HG02610 (cell line): ENCODE measurements around the gene CTPS2.
"Not testable (repeated sequence)": the region's sequence is repeated elsewhere in the genome, so short reads cannot be mapped to it uniquely, and the experiment has no call there.

ENCODE experiments used
- ATAC-seq: cut with Tn5 transposase; IDR thresholded peaks from one replicate; pipeline ENCODE4 v1.9.1; 2021; ENCODE audit warnings: mild to moderate bottlenecking, moderate library complexity; ENCODE audit not compliant: unreplicated experiment

CTPS2 gene

DNA sequence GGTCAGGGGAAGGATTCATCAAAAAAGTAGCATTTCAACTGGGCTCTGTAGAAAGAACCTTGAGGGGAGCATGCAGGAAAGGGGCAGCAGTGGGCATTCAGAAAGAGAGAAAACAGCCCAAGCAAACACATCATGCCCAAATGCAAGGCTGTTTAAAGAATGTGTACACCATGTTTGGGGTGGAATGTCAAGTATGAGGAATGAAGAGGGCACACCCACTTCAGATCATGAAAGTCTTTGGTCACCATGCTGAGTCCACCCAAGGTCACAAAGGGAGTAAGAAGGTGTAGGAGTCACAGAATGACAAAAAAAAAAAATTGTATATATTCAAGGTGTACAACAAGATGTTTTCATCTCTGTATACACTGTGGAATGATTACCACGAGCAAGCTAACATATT lies 53.1 kb downstream of the CTPS2 start:
- ATAC-seq, result no peak

DNA sequence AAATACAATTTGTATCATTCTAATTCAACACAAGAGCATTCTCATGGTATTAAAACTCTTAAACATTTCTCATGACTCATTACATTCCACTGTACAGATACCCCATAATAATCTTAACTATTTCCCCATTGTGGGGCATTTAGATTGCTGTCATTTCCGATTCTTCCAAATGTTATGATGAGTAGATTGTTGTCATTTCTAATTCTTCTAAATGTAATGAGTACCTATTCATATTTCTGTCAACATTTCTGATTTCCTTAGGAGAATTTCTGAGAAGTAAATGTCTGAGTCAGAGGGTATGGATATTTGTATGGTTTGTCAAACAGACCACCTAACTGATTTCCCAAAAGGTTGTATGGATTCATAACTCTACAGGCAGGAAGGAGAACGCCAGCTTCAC lies 54.2 kb downstream of the CTPS2 start:
- ATAC-seq, result no peak

DNA sequence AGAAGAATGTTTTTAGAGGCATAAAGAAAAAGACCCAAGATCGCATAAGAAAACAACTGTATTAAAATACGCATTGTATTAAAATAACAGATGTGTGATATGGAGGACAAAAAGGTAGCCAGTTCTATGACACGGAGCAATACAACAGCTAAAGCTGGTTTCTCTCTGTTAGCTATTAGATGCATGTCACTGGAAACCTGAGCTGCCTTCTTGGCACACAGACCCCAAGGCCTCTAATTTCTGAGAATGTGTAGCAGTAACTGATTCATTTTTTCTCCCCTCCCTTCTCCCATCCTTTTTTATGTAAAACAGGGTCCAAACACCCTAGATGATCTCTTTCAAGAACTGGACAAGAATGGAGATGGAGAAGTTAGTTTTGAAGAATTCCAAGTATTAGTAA lies 58.4 kb downstream of the CTPS2 start:
- ATAC-seq, result no peak

DNA sequence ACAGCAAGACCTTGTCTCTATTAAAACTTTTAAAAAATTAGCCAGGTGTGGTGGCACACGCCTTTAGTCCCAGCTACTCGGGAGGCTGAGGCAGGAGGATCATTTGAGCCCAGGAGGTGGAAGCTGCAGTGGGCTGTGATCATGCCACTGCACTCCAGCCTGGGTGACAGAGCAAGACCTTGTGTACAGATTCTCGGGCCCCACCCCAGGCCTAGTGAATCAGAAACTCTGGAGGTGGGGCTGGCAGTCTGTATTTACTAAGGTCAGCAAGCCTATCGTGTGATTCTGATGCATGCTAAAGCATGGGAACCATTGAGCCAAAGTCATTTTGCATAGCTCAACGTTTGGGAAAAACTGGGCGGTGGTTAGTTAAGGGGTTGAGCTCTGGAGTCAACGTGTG lies 59.0 kb downstream of the CTPS2 start:
- ATAC-seq, result no peak

DNA sequence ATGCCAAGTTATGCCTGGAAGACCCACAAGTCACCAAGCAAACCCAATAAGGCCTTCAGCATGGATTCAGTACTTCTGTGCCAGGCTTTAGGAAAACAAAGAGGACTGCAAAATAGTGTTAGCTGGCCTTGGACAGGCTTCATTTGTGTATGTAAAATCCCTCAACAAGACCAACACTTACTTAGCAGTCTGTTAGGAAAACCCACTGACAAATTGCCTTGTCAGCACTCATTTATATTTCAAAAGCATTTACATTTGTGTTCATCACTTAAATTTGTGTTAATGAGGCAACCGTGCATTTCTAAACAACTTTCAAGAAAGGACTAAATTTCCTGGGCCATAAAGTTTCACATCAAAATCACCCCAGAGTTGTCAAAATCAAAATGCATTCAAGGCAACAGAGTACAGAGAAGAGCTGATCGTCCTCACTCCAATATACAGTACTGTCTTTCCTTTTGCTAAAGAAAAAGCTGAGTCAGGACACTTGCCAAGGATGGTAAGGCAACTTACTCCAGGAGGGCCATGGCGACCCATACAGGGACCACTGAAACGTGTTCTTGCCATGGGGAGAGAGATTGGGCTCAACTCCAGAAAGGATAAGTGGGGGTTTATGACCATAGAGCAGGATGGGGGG lies 61.0 kb downstream of the CTPS2 start:
- ATAC-seq, result no peak

DNA sequence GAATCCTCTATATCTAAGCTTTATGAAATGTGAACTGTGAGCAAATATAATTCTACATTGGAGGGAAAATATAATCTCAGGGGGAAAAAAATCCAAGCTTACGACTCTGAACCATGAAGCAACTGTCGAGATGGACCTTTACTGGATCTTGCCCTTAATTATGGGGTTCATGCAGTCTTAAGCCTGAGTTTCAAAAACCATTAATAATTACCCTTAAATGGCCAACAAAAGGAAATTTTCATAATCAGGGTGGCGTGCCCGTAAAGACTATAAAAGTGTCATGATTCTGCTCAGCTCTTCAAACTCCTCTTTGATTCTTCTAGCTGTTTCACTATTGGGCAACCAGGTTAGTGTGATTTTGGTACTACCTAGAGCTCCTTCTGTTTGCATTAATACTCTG lies 62.6 kb downstream of the CTPS2 start, which contains the start of gene S100G:
S100G (plus strand) TSS at position 301 of the 400 bp plus-strand sequence. CDS start 849 bp downstream, outside the sequence.
- no peak for ATAC-seq

DNA sequence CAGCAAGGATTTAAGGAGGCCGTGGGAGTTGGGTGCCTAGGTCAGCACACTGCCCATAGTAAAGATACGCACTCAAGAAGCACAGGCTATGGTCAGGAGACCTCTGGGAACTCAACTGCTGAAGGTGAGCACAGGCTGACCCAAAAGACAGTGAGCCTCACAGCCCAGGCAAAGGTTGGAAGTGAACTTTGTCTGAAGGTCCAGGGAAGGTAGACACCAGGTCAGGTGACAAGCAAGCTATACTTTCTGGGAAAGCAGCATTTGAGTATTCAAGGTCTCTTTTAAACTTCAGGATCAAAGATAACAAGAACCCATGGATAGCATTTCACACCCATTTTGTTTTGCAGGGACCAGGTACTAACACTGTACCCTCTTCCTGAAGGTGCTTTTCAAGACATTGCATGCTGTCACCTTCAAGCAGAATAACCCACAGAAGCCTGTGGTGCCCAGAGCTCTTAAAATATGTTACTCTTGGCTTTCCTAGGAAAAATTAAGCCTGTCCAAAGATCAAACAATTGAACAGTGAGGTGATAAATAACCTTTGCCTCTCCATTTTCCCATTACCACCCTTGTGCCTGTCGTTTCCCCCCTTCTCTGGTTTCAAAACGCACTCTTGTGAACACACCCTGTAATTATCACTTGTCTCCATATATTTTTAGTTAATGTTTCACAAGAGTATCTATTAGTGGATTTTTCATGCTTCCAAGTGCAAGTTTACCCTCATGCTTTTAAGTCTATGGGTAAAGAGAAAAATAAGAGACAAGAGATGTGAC lies 65.9 kb downstream of the CTPS2 start:
- no peak for ATAC-seq

DNA sequence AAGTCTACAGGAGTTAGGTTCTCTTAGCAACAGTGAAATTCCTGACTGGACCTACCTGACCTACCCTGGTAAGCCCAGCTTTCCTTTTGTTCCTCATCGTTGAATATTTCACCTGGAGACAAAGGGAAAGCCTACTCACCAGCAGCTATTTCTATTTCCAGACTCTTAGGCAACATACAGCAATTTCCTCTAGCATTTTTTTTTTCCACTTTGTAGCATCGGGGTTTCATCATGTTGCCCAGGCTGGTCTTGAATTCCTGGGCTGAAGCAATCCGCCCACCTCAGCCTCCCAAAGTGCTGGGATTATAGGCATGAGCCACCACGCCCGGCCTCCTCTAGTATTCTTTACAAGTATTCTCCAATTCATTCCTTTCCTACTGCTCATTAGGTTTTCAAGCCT lies 69.3 kb downstream of the CTPS2 start:
- no peak for ATAC-seq

DNA sequence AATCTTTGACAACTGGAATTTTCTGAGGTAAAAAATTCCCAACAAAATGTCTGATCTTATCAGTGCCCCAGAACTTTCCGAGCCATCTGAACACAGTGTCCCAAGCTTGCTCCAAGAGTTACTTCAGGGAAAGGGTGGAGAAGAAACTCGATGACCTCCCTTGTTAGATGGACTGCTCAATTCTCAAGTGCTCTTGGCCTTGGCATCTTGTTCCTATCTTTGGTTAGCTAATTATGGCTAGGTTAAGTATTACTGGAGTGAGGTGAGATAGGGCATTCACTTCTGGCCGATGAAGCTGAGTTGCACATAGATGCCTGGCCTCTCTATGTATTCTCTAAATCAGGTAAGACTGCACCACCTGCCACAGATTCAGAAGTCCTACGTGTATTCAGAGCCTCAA lies 71.6 kb downstream of the CTPS2 start:
- no peak for ATAC-seq

DNA sequence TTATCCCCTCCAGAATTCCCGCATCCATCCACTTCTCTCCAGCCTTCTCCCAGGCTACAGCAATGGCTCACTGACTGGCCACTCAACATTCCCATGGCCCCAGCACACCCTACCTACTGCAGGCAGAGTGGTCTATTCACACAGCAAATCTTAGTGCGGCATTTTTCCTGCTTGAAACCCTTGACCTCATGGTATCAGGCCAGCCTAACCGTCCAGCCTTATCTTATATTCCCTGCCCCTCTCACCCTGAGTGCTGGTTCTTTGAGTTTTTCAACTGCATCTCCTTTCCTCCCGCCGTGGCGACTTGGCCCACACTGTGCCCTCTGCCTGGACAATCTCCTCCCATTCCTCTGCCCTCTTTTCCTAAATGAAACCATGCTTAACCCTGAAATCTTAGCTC lies 72.5 kb downstream of the CTPS2 start:
- no peak for ATAC-seq

DNA sequence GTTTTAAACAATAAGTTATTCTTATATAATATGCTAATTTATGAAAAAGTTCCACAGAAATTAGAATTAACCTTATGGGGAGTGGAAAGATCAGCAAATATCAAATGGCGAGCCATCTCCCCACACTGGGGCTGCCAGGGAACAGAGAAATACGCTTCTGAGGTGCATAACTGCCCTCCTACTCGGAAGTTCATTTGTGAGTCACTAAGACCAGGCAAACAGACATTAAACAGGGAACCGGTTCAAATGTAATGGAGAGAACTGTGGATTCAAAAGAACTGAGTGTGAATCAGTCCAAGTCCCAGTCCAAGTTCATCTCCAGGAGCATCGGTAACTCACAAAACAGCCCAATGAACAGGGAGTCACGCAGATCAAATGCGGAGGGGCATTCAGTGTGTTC lies 73.9 kb downstream of the CTPS2 start:
- ATAC-seq, result no peak

DNA sequence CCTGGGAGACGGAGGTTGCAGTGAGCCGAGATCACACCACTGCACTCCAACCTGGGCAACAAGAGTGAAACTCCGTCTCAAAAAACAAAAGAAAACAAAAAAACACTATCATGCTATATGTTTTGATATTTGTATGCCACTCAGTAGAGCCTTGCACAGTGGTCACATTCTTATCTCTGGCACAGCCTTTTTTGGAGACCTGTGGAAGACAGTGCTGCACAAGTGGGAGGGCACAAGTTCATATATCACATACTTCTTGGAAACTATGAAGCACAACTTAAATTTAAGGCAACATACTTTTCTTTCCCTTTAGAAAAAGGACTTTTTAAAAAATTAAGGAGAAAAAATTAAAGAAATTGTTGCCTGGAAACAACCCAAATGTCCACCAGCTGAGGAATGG lies 76.9 kb downstream of the CTPS2 start:
- ATAC-seq, result no peak

DNA sequence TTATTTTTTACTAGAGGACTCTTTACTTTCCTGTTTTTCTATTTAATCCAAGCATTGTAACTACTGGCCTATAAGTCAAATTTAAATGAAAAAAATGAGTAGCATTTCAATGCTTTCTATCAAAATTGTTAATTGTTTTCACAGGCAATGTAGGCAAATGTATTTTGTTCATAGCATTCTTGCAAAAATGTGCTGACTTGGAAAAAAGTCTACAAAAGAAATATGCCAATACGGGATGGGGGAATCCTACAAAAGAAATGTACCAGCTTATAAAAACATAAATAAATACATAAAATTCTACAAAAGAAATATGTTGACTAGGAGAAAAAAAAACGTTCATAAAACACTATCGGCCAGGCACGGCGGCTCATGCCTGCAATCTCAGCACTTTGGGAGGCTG lies 77.4 kb downstream of the CTPS2 start:
- ATAC-seq, result no peak

DNA sequence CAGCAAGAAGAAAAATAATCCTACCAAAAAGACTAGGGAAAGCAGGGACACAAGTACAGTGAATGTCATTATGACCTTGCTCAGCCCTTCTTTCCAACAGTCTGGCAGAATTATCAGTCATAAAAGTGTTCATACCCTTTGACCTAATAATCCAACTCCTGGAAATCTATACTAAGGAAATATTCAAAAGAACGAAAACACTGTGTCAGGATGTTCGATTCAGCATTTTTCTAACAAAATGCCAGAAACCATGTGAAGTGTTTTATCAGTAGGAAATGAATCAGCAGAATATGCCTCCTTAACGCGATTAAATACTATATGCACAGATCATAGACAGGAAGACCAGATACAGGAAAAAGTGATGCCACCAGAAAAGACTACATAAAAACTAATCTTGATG lies 78.7 kb downstream of the CTPS2 start:
- no peak for ATAC-seq

DNA sequence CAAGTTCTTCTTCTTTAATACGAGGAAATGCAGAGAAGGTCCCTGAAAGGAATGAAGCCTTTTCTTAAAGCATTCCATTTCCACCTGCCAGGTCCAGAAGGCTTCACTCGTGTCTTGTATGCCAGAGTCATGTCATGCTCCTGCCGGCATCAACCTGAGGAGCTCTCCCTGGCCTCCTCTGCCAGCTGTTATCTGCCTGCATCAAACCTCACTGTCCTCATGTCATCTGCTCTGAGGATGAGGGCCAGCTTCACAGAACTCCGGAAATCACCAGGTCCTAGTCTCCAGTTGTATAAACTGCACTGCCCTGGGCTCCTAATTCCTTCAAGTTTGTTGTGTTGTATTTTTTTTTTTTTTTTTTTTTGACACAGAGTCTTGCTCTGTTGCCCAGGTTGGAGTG lies 82.6 kb downstream of the CTPS2 start:
- no peak for ATAC-seq

DNA sequence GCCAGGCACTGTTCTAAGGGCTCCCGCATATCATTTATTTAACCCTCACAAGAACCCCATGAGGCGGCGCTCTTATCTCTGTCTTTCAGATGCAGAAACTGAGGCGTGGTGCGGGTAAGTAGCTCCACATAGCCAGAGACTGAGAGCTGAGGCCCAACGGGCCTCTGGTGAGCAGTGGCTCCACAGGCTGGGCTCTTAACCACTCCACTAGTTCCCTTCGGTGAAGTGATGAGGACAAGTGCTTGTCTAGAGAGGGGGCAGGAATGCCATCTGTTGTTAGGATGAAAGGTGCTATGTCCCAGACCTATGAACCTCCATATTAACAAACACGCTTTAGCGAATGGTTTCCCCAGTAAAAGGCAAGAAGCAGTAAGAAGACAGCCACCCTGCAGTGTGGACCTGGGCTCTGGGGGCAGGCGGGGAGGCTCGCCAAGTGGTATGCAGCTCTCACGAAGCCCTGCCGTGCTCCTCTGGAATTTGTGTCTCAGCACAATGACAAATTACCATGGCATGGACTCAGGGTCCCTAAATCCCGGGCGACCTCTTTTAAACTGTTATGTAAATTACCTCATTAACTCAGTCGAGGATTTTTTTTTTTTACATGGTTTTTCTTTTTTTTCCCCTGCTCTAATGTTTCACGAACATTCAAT lies 83.4 kb downstream of the CTPS2 start:
- ATAC-seq, result no peak

DNA sequence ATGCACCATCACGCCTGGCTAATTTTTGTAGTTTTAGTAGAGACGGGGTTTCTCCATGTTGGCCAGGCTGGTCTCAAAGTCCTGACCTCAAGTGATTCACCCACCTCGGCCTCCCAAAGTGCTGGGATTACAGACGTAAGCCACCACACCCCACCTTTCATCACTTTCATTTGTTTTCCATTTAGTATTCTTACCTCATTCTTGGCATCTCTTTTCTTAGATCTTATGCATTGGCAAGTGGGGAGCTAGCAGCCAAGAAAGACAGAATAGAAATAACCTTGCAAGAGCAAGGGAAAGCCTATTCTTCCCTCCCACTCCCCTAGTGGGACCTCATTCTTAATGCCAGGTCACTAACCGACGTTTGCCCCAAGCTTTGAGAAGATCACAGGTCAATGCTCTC lies 84.0 kb downstream of the CTPS2 start:
- not testable (repeated sequence) for ATAC-seq

DNA sequence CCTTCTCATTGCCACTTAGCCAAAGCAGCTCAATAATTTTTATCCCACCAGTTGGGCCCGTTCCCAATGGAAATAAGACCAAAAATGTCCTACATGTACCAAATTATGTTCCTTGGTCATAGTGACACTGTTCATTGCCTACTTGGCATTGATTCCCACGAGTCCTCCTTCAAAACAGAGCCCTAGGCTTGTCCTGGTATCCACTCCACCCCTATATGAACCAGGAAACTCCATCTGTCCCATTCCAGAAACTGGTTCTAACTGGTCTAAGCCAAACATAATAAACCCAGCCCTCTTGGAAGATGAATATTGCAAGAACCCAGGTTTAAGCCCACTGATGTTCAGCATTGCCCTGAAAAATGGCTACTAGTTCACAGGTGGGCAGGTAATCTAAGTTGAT lies 93.4 kb downstream of the CTPS2 start:
- no peak for ATAC-seq

DNA sequence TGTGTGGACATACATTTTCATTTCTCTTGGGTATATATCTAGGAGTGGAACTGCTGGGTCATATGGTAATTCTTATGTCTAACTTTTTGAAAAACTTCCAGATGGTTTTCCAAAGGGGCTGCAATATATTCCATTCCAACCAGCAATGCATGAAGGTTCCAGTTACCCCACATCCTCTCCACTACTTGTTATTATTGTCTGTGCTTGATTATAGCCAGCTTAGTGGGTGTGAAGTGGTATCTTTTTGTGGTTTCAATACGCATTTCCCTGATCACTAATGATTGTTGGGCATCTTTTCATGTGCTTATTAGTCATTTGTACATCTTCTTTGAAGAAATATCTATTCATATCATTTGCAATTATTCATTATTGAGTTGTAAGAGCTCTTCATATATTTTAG lies 94.0 kb downstream of the CTPS2 start:
- no peak for ATAC-seq

DNA sequence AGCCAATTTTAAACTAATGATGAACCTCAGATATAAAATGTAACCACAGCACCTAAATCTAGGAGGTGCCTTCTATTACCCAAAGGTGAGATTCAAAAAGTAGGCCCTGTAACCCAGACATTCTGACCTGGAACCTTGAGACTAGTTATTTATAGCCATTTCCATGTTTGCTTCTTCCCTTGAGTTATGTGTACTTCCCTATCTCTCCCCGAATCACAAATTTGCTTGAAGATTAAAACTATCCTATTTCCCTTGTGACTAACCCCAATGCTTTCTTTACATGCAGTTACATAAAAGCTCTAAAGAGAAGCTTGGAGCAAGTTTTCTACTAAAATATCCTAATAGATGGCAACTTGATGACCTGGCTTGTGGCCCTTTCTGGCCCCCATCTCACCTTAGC lies 95.1 kb downstream of the CTPS2 start:
- no peak for ATAC-seq

DNA sequence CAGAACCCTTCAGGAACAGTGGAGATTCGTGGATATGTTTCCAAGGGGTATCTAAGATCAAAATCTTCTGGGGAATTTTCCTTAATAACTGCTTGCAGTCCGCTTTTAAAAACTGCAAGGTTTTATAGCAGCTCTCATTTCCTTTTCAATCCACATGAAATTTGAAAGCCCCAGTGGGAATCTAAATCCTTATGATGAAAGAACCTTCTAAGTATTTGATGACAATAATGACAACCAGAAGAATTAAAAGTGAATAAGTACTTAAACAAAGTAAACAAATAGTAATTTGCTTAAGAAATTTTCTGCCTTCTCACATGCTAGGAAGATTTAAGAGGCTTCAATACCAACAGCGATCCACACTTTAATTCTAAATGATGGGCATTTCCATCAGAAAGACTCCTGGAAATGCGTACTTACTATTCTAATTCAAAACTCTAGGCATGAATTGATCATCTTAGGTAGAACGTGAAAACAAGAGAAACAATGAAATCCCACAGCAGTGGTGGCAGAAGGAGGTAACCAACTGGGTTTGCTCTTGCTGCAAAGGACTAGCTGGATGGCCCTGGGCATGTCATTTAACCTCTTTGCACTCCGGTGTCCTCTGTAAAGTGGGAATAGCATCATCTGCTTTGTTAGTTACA lies 100.1 kb downstream of the CTPS2 start:
- no peak for ATAC-seq

DNA sequence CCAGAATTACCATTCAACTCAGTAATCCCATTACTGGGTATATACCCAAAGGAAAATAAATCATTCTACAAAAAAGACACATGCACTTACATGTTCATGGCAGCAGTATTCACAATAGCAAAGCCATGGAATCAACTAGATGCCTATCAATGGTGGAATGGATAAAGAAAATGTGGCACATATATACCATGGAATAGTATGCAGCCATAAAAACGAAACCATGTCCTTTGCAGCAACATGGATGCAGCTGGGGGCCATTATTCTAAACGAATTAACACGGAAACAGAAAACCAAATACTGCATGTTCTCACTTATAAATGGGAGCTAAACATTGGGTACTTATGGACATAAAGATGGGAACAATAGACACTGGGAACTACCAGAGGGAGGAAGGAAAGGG lies 101.8 kb downstream of the CTPS2 start:
- ATAC-seq, result not testable (repeated sequence)
